A549 (cell line): ENCODE results near the gene ATP1B1. TPM values are rescaled to one million over a fixed set of nuclear protein-coding genes. Genes with fewer than 3 reads are reported as not detected.

Experiments
- ATAC-seq, 2 experiments: fragments of 200-7000 bp in 1 of 2; fragments of >200 bp in 1 of 2; cut with Nextera tagmentation in 1 of 2; cut with Tn5 transposase in 1 of 2; 3 replicates each; pipeline versions ENCODE4 v1.8.0 to v1.9.1; 2018 to 2020; ENCODE audit warnings: mild to moderate bottlenecking in 1 of 2, moderate library complexity in 1 of 2
- CTCF ChIA-PET: fragments of 300-600 bp; sonication (Branson Sonifier 250); formaldehyde crosslinking; extraction: SDS; loops from one replicate; lab custom pipeline; 2021; ENCODE audit warnings: antibody characterized with exemption, inconsistent platforms; lab: Yijun Ruan, JAX
- POLR2A ChIA-PET: fragments of 350-600 bp; formaldehyde crosslinking; extraction: SDS; loops from one replicate; lab custom pipeline; 2021; ENCODE audit warnings: antibody characterized with exemption, inconsistent platforms; lab: Yijun Ruan, JAX
- DNase-seq, 2 experiments: peaks; one replicate each; pipeline versions ENCODE4 v3.0.0 to v3.0.0-alpha.2; 2011 to 2016; ENCODE audit warnings: low read depth in 1 of 2, low spot score in 1 of 2
- FAIRE-seq: peaks from 2 replicates; lab custom pipeline; 2011; peaks lifted over from hg19 to GRCh38; lab: Jason Lieb, UNC
- H3K27ac ChIP-seq, 2 experiments: fragments of >200 bp; sonication (Bioruptor Twin); formaldehyde crosslinking; 3 replicates each; pipeline ENCODE4 v1.5.1; 2016 to 2017
- H3K4me1 ChIP-seq: fragments of >200 bp; sonication (Bioruptor Twin); formaldehyde crosslinking; 3 replicates; pipeline ENCODE4 v1.6.1; 2016
- H3K4me2 ChIP-seq: fragments of >200 bp; sonication (Bioruptor Twin); formaldehyde crosslinking; 3 replicates; pipeline ENCODE4 v1.6.1; 2016
- H3K4me3 ChIP-seq: fragments of >200 bp; sonication (Bioruptor Twin); formaldehyde crosslinking; 3 replicates; pipeline ENCODE4 v1.5.1; 2016
- H3K9me3 ChIP-seq: fragments of >200 bp; sonication (Bioruptor Twin); formaldehyde crosslinking; 3 replicates; pipeline ENCODE4 v1.6.1; 2016
- CEBPB ChIP-seq, 2 experiments: fragments of >200 bp in 1 of 2; sonication (Bioruptor Twin) in 1 of 2; formaldehyde crosslinking in 1 of 2; IDR thresholded peaks; 2 replicates each; pipeline ENCODE4 v1.6.1; 2012 to 2016
- CHD4 ChIP-seq: fragments of 200-600 bp; sonication (generic); IDR thresholded peaks from 2 replicates; pipeline ENCODE4 v1.6.1; 2016; ENCODE audit warnings: antibody characterized with exemption, mild to moderate bottlenecking, borderline replicate concordance
- EHF ChIP-seq: fragments of 250-450 bp; sonication (Bioruptor Pico); IDR thresholded peaks from 2 replicates; pipeline ENCODE4 v1.5.0; 2020; ENCODE audit warnings: mild to moderate bottlenecking
- EHMT2 ChIP-seq: fragments of 200-600 bp; sonication (generic); IDR thresholded peaks from 2 replicates; pipeline ENCODE4 v1.6.1; 2016; ENCODE audit warnings: antibody characterized with exemption, low read depth, mild to moderate bottlenecking, moderate library complexity
- GATA3 ChIP-seq: IDR thresholded peaks from 2 replicates; pipeline ENCODE4 v1.6.1; 2012; ENCODE audit warnings: borderline replicate concordance
- HOXA7 ChIP-seq: fragments of 250-450 bp; sonication (Bioruptor Pico); IDR thresholded peaks from 2 replicates; pipeline ENCODE4 v1.5.0; 2020; ENCODE audit warnings: mild to moderate bottlenecking, moderate library complexity
- HOXB13 ChIP-seq: fragments of 250-450 bp; sonication (Bioruptor Pico); IDR thresholded peaks from 2 replicates; pipeline ENCODE4 v1.5.0; 2020; ENCODE audit warnings: low read depth, mild to moderate bottlenecking, moderate library complexity
- KDM1A ChIP-seq: fragments of 200-600 bp; sonication (generic); IDR thresholded peaks from 2 replicates; pipeline ENCODE4 v1.6.1; 2016; ENCODE audit warnings: low read depth, mild to moderate bottlenecking
- KDM5A ChIP-seq: fragments of 200-600 bp; sonication (generic); IDR thresholded peaks from 2 replicates; pipeline ENCODE4 v1.6.1; 2016; ENCODE audit warnings: antibody characterized with exemption, mild to moderate bottlenecking
- MAFK ChIP-seq: fragments of 450-650 bp; IDR thresholded peaks from 2 replicates; pipeline ENCODE4 v1.6.1; 2014; ENCODE audit not compliant: partially characterized antibody
- MAZ ChIP-seq: fragments of 150-350 bp; IDR thresholded peaks from 2 replicates; pipeline ENCODE4 v1.6.1; 2014; ENCODE audit warnings: antibody characterized with exemption, low read depth, low read length, borderline replicate concordance
- MYC ChIP-seq: IDR thresholded peaks from 2 replicates; pipeline ENCODE4 v1.6.1; 2012; ENCODE audit warnings: mild to moderate bottlenecking, inconsistent platforms, low read length, improper control_type of control experiment, borderline replicate concordance
- NFE2L2 ChIP-seq: fragments of 150-350 bp; conservative IDR thresholded peaks from 2 replicates; pipeline ENCODE4 v1.6.1; 2014; ENCODE audit warnings: low read length
- NR3C1 ChIP-seq: fragments of >200 bp; sonication (Bioruptor Twin); formaldehyde crosslinking; IDR thresholded peaks from 3 replicates; pipeline ENCODE4 v1.6.1; 2017
- POLR2AphosphoS2 ChIP-seq: conservative IDR thresholded peaks from 2 replicates; pipeline ENCODE4 v1.6.1; 2012; ENCODE audit warnings: low read length, improper control_type of control experiment, inconsistent platforms
- TFCP2L1 ChIP-seq: fragments of 250-450 bp; sonication (Bioruptor Pico); IDR thresholded peaks from 2 replicates; pipeline ENCODE4 v1.5.0; 2021; ENCODE audit warnings: mild to moderate bottlenecking
- ZNF302 ChIP-seq: fragments of 250-450 bp; sonication (Bioruptor Pico); IDR thresholded peaks from 2 replicates; pipeline ENCODE4 v1.9.0; 2021; ENCODE audit warnings: inconsistent platforms, mild to moderate bottlenecking, moderate library complexity
- WGBS: methylation state at CpG from one replicate; pipeline ENCODE4 v1.1.6; 2017; ENCODE audit errors: missing lambda C conversion rate; 5-methylcytosine and 5-hydroxymethylcytosine counted together
- polyA plus RNA-seq, 4 experiments: library from polyadenylated mRNA; depleted of rRNA in 3 of 4; stranded (reverse); fragments of >200 nt; fragmentation: RNase III in 1 of 4; extraction: RNeasy Plus Mini Kit Qiagen cat#74134 plus additional on column Dnase treatment in 1 of 4; gene quantifications; 2 replicates in 3 of 4; 3 replicates in 1 of 4; pipeline ENCODE4 v1.2.3, GENCODE V29; 2011 to 2017
- TF ChIP-seq, protein P1 (sequence below): fragments of 250-450 bp; sonication (Bioruptor Pico); IDR thresholded peaks from 2 replicates; pipeline ENCODE4 v1.5.0; 2021; ENCODE audit warnings: mild to moderate bottlenecking, moderate library complexity, borderline replicate concordance
- TF ChIP-seq, protein P2 (sequence below): fragments of >200 bp; sonication (Bioruptor Twin); formaldehyde crosslinking; IDR thresholded peaks from 3 replicates; pipeline ENCODE4 v1.6.1; 2016
- TF ChIP-seq, protein P3 (sequence below): fragments of 150-350 bp; IDR thresholded peaks from 2 replicates; pipeline ENCODE4 v1.6.1; 2014; ENCODE audit warnings: low read depth, mild to moderate bottlenecking, low read length
- TF ChIP-seq, protein P4 (sequence below): IDR thresholded peaks from 2 replicates; pipeline ENCODE4 v1.6.1; 2012
- TF ChIP-seq, protein P5 (sequence below): fragments of 450-650 bp; IDR thresholded peaks from 2 replicates; pipeline ENCODE4 v1.6.1; 2014; ENCODE audit warnings: antibody characterized with exemption

The ATP1B1 gene
- polyA plus RNA-seq, 2 of the 4 experiments (the other 2 are of a cell fraction), result 303 to 377 TPM

DNA sequence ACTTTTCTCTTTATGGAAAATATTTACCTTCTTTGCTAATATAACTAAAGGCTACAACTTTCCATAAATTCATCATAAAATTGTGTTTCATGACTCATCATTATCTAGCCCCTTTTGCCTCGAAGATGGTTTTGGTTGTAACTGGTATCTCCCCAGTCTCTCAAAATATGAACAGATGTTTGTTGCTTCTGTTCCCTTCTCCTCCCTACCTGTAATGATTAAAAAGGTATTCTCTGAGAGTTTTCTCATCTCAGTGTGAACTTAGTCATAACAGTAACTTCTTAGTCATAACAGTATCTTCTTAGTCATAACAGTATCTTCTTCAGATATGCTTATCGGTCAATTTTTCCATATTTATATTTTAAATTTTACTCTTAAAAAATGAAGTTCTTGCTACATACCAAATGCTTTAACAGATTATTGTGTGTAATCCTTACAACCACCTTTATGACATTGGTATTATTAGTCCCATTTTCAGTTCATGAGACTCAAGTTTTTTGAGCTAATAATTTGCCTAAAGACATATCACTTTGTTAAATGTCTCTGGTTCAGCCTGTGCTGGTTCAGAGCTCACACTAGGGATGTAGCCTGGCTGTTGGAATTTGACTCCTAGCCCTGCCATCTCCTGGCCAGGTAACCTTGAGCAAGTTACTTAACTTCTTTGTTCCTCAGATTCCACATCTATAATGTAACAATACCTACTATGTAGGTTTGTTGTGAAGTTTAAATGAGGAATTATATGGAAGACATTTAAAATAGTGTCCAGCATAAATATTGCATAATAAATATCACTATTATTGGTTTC lies 32.6 kb downstream of the ATP1B1 start (continued):
- TF ChIP-seq, protein P1, sequence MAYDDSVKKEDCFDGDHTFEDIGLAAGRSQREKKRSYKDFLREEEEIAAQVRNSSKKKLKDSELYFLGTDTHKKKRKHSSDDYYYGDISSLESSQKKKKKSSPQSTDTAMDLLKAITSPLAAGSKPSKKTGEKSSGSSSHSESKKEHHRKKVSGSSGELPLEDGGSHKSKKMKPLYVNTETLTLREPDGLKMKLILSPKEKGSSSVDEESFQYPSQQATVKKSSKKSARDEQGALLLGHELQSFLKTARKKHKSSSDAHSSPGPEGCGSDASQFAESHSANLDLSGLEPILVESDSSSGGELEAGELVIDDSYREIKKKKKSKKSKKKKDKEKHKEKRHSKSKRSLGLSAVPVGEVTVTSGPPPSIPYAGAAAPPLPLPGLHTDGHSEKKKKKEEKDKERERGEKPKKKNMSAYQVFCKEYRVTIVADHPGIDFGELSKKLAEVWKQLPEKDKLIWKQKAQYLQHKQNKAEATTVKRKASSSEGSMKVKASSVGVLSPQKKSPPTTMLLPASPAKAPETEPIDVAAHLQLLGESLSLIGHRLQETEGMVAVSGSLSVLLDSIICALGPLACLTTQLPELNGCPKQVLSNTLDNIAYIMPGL (CRISPR knock-in tag), result no peak
- TF ChIP-seq MAFK, result peak; percentile 88

DNA sequence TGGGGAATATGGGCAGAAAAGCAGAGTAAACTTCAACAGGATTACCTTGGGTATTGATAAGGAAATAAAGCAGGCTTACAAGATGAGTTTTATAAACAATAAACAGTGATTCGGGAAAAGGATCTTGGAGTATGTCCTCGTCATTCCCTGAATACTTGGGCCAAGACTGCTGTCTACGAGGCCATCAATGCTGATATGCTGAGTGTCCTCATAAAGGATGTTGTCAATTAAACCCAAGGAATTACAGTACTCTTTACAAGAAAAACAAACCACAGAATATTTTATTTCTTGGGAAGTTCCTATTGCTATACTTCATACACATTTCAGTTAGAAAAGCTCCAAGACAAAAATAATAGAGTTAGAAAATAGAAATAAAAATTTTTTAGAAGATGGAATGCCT lies 34.9 kb downstream of the ATP1B1 start:
- H3K4me3 ChIP-seq, result no peak overlapping the region
- TF ChIP-seq CEBPB (IDR thresholded peaks at IDR 0.05) (no peak), ZNF302 (CRISPR knock-in tag) (no peak), CHD4 (no peak), EHMT2 (no peak), HOXB13 (CRISPR knock-in tag) (no peak), EHF (CRISPR knock-in tag) (no peak), NR3C1 (no peak), POLR2AphosphoS2 (no peak), TFCP2L1 (CRISPR knock-in tag) (no peak), GATA3 (no peak), MYC (no peak), KDM5A (no peak), HOXA7 (CRISPR knock-in tag) (no peak), MAZ (no peak), KDM1A (no peak), NFE2L2 (no peak)
- TF ChIP-seq, protein P2, sequence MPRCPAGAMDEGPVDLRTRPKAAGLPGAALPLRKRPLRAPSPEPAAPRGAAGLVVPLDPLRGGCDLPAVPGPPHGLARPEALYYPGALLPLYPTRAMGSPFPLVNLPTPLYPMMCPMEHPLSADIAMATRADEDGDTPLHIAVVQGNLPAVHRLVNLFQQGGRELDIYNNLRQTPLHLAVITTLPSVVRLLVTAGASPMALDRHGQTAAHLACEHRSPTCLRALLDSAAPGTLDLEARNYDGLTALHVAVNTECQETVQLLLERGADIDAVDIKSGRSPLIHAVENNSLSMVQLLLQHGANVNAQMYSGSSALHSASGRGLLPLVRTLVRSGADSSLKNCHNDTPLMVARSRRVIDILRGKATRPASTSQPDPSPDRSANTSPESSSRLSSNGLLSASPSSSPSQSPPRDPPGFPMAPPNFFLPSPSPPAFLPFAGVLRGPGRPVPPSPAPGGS, result no peak
- TF ChIP-seq, protein P3, sequence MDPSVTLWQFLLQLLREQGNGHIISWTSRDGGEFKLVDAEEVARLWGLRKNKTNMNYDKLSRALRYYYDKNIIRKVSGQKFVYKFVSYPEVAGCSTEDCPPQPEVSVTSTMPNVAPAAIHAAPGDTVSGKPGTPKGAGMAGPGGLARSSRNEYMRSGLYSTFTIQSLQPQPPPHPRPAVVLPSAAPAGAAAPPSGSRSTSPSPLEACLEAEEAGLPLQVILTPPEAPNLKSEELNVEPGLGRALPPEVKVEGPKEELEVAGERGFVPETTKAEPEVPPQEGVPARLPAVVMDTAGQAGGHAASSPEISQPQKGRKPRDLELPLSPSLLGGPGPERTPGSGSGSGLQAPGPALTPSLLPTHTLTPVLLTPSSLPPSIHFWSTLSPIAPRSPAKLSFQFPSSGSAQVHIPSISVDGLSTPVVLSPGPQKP, result no peak
- TF ChIP-seq, protein P4, sequence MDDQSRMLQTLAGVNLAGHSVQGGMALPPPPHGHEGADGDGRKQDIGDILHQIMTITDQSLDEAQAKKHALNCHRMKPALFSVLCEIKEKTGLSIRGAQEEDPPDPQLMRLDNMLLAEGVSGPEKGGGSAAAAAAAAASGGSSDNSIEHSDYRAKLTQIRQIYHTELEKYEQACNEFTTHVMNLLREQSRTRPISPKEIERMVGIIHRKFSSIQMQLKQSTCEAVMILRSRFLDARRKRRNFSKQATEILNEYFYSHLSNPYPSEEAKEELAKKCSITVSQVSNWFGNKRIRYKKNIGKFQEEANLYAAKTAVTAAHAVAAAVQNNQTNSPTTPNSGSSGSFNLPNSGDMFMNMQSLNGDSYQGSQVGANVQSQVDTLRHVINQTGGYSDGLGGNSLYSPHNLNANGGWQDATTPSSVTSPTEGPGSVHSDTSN, result no peak
- TF ChIP-seq, protein P5, sequence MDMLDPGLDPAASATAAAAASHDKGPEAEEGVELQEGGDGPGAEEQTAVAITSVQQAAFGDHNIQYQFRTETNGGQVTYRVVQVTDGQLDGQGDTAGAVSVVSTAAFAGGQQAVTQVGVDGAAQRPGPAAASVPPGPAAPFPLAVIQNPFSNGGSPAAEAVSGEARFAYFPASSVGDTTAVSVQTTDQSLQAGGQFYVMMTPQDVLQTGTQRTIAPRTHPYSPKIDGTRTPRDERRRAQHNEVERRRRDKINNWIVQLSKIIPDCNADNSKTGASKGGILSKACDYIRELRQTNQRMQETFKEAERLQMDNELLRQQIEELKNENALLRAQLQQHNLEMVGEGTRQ, result no peak
- TF ChIP-seq, all 56 proteins: peak for 0
- no peaks in the 10 kb centered on the region for H3K9me3 ChIP-seq
- ATAC-seq, result no peak
- no peak overlapping the region for H3K4me2 ChIP-seq
- WGBS, result 90% methylated on average over 3 of the region's 3 CpGs
- no peak for FAIRE-seq
- peak overlapping the region in 1 of 2 experiments; percentile 60; a peak in 3 of 6 replicates for H3K27ac ChIP-seq
- CTCF ChIA-PET, result no interaction called here
- peaks cover 59% of the 10 kb centered on the region for H3K4me1 ChIP-seq
- DNase-seq, result no peak
- POLR2A ChIA-PET, result no interaction called here
